ENCODE measurements around the gene NDUFS7.

- TF ChIP-seq POLR2A (IDR thresholded peaks at IDR 0.05) (no peak), CTCF (IDR thresholded peaks at IDR 0.05) (no peak)
These were observed 38.2 kb downstream of the NDUFS7 start for GRCh38 chr19:1421958-1422305.
